H9 (cell line): ENCODE data around the gene FAM219B. TPM values are rescaled to one million over a fixed set of nuclear protein-coding genes. Genes with fewer than 3 reads are reported as not detected.

Experiments used
- DNase-seq: peaks from one replicate; pipeline ENCODE4 v3.0.0-alpha.2; 2017
- H2AFZ ChIP-seq: one replicate; pipeline ENCODE4 v1.6.1; 2013; ENCODE audit warnings: mild to moderate bottlenecking, low read length, control low read depth, moderate library complexity
- H2AK5ac ChIP-seq: 2 replicates; pipeline ENCODE4 v1.6.1; 2013; ENCODE audit warnings: low read length, control low read depth, mixed read lengths; ENCODE audit not compliant: insufficient read length
- H2BK120ac ChIP-seq: one replicate; pipeline ENCODE4 v1.6.1; 2013; ENCODE audit warnings: low read depth, mild to moderate bottlenecking, low read length, control low read depth, inconsistent platforms; ENCODE audit not compliant: poor library complexity, severe bottlenecking
- H2BK12ac ChIP-seq: 2 replicates; pipeline ENCODE4 v1.6.1; 2013; ENCODE audit warnings: low read length, control low read depth, mixed read lengths, low read depth; ENCODE audit not compliant: insufficient read length
- H2BK15ac ChIP-seq: 2 replicates; pipeline ENCODE4 v1.6.1; 2013; ENCODE audit warnings: low read depth, low read length, control low read depth
- H2BK20ac ChIP-seq: one replicate; pipeline ENCODE4 v1.6.1; 2013; ENCODE audit warnings: low read depth, mild to moderate bottlenecking, low read length, control low read depth, inconsistent platforms; ENCODE audit not compliant: poor library complexity, severe bottlenecking
- H2BK5ac ChIP-seq: 2 replicates; pipeline ENCODE4 v1.6.1; 2013; ENCODE audit warnings: low read length, control low read depth, mixed read lengths; ENCODE audit not compliant: insufficient read length
- H3K14ac ChIP-seq: 2 replicates; pipeline ENCODE4 v1.6.1; 2013; ENCODE audit warnings: low read length, control low read depth; ENCODE audit not compliant: insufficient read depth
- H3K18ac ChIP-seq: 2 replicates; pipeline ENCODE4 v1.6.1; 2013; ENCODE audit warnings: low read depth, mild to moderate bottlenecking, mixed read lengths, low read length, control low read depth; ENCODE audit not compliant: insufficient read length
- H3K23ac ChIP-seq: 2 replicates; pipeline ENCODE4 v1.6.1; 2013; ENCODE audit warnings: low read length, control low read depth, mixed read lengths, low read depth; ENCODE audit not compliant: insufficient read length
- H3K23me2 ChIP-seq: 2 replicates; pipeline ENCODE4 v1.6.1; 2013; ENCODE audit warnings: low read depth, mild to moderate bottlenecking, mixed read lengths, low read length, control low read depth; ENCODE audit not compliant: insufficient read length, poor library complexity, severe bottlenecking
- H3K27ac ChIP-seq: 2 replicates; pipeline ENCODE4 v1.5.1; 2013; ENCODE audit warnings: low read length, control low read depth, mixed read lengths, low read depth; ENCODE audit not compliant: insufficient read length
- H3K27me3 ChIP-seq: 2 replicates; pipeline ENCODE4 v1.6.1; 2013; ENCODE audit warnings: low read length, control low read depth, inconsistent platforms; ENCODE audit not compliant: insufficient read depth
- H3K4ac ChIP-seq: 2 replicates; pipeline ENCODE4 v1.6.1; 2013; ENCODE audit warnings: low read depth, mild to moderate bottlenecking, control low read depth, inconsistent platforms, low read length, moderate library complexity
- H3K4me1 ChIP-seq: 2 replicates; pipeline ENCODE4 v1.6.1; 2013; ENCODE audit warnings: low read length, control low read depth, inconsistent platforms; ENCODE audit not compliant: insufficient read depth
- H3K4me2 ChIP-seq: 2 replicates; pipeline ENCODE4 v1.6.1; 2013; ENCODE audit warnings: low read length, control low read depth, mixed read lengths; ENCODE audit not compliant: insufficient read length, insufficient read depth
- H3K56ac ChIP-seq: 2 replicates; pipeline ENCODE4 v1.6.1; 2013; ENCODE audit warnings: low read depth, mild to moderate bottlenecking, mixed read lengths, low read length, control low read depth; ENCODE audit not compliant: insufficient read length
- H3K79me1 ChIP-seq: 2 replicates; pipeline ENCODE4 v1.6.1; 2013; ENCODE audit warnings: low read depth, mild to moderate bottlenecking, moderate library complexity, low read length, control low read depth, inconsistent platforms; ENCODE audit not compliant: insufficient read depth, poor library complexity, severe bottlenecking
- H3K79me2 ChIP-seq: 2 replicates; pipeline ENCODE4 v1.6.1; 2013; ENCODE audit warnings: low read length, control low read depth, inconsistent platforms; ENCODE audit not compliant: insufficient read depth
- H3K9ac ChIP-seq: 2 replicates; pipeline ENCODE4 v1.6.1; 2013; ENCODE audit warnings: low read length, control low read depth, mixed read lengths; ENCODE audit not compliant: insufficient read length; ENCODE audit errors: extremely low read depth
- H3K9me3 ChIP-seq: one replicate; pipeline ENCODE4 v1.6.1; 2013; ENCODE audit warnings: low read depth, low read length, inconsistent platforms; ENCODE audit not compliant: control insufficient read depth
- H3T11ph ChIP-seq: one replicate; pipeline ENCODE4 v1.6.1; 2013; ENCODE audit warnings: mild to moderate bottlenecking, low read length, control low read depth, inconsistent platforms
- H4K20me1 ChIP-seq: one replicate; pipeline ENCODE4 v1.6.1; 2013; ENCODE audit not compliant: control insufficient read depth, insufficient read length, insufficient read depth
- H4K5ac ChIP-seq: 2 replicates; pipeline ENCODE4 v1.6.1; 2013; ENCODE audit warnings: low read depth, mild to moderate bottlenecking, mixed read lengths, low read length, control low read depth; ENCODE audit not compliant: insufficient read length
- H4K8ac ChIP-seq: replicated peaks from 2 replicates; pipeline ENCODE4 v1.6.1; 2013; ENCODE audit warnings: low read length, control low read depth, mixed read lengths, low read depth; ENCODE audit not compliant: insufficient read length
- H4K91ac ChIP-seq: 2 replicates; pipeline ENCODE4 v1.6.1; 2013; ENCODE audit warnings: low read depth, mild to moderate bottlenecking, moderate library complexity, mixed read lengths, low read length, control low read depth; ENCODE audit not compliant: insufficient read length
- H3K27ac Mint-ChIP-seq, 3 experiments: 2 replicates in 2 of 3; 3 replicates in 1 of 3; pipeline ENCODE4 v1.8.0; 2020 to 2021; ENCODE audit warnings: mixed read lengths in 3 of 3, mild to moderate bottlenecking in 1 of 3, moderate library complexity in 1 of 3
- H3K27me3 Mint-ChIP-seq: 2 replicates; pipeline ENCODE4 v1.8.0; 2021; ENCODE audit warnings: low read depth, mild to moderate bottlenecking, moderate library complexity, mixed read lengths
- H3K36me3 Mint-ChIP-seq, 3 experiments: 2 replicates in 2 of 3; 3 replicates in 1 of 3; pipeline ENCODE4 v1.8.0; 2020 to 2021; ENCODE audit warnings: low read depth in 3 of 3, mixed read lengths in 3 of 3; ENCODE audit not compliant: insufficient read depth in 1 of 3
- H3K4me1 Mint-ChIP-seq, 2 experiments: 2 replicates each; pipeline ENCODE4 v1.8.0; 2020; ENCODE audit warnings: mixed read lengths in 2 of 2
- H3K4me3 Mint-ChIP-seq, 2 experiments: 2 replicates in 1 of 2; 3 replicates in 1 of 2; pipeline ENCODE4 v1.8.0; 2020 to 2021; ENCODE audit warnings: mild to moderate bottlenecking in 2 of 2, mixed read lengths in 2 of 2, moderate library complexity in 1 of 2
- H3K9me3 Mint-ChIP-seq, 2 experiments: 2 replicates in 1 of 2; 3 replicates in 1 of 2; pipeline ENCODE4 v1.8.0; 2020; ENCODE audit warnings: mild to moderate bottlenecking in 2 of 2, mixed read lengths in 2 of 2, moderate library complexity in 1 of 2
- CTCF ChIP-seq: fragments of 200-600 bp; sonication (generic); conservative IDR thresholded peaks from 3 replicates; pipeline ENCODE4 v1.8.0; 2021; ENCODE audit warnings: antibody characterized with exemption, mild to moderate bottlenecking
- WGBS: extraction: QIAGEN DNeasy Blood & Tissue Kit; methylation state at CpG from one replicate; pipeline ENCODE4 v1.1.7; 2013; ENCODE audit warnings: missing lambda C conversion rate, low lambda C conversion rate, mixed read lengths; ENCODE audit not compliant: insufficient read length; ENCODE audit errors: extremely low coverage; 5-methylcytosine and 5-hydroxymethylcytosine counted together
- total RNA-seq: library from RNA; stranded (reverse); gene quantifications from 2 replicates; pipeline ENCODE4 v1.2.1, GENCODE V29; 2021

Gene FAM219B
- total RNA-seq, 1 experiment from 2014 or later: 60.3 TPM

GRCh38 chr15:74868059-74868458 is 38.6 kb downstream of the FAM219B start:
- H2BK20ac ChIP-seq: no peak overlapping the region
- no peaks in the 10 kb centered on the region for H3K4me1 ChIP-seq
- no peak overlapping the region for H3K18ac ChIP-seq
- no peaks in the 10 kb centered on the region for H3K9me3 ChIP-seq
- Mint-ChIP-seq H3K27me3 (no peaks in the 10 kb centered on the region), H3K4me3 (no peak overlapping the region), H3K36me3 (peaks cover 8 to 31% (median 17%) of the 10 kb centered on the region in 3 experiments), H3K9me3 (peaks cover 4% of the 10 kb centered on the region in 2 experiments; a peak in 3 of 5 replicates), H3K27ac (0 out of 7 replicates have a peak overlapping the region, but pooled peaks of 1 of the 3 experiments have one; percentile 7), H3K4me1 (peaks cover 14 to 18% of the 10 kb centered on the region in 2 experiments)
- H3K9ac ChIP-seq: no peak overlapping the region
- no CpG with 5 or more reads among the region's 6 CpGs for WGBS
- peaks cover 16% of the 10 kb centered on the region; the same call in 1 of the 2 replicates for H3K79me2 ChIP-seq
- H3K14ac ChIP-seq: no peak overlapping the region
- no peak overlapping the region for H2BK120ac ChIP-seq
- peaks cover 2% of the 10 kb centered on the region for H3K79me1 ChIP-seq
- no peak overlapping the region for H3K4me2 ChIP-seq
- H3K23ac ChIP-seq: no peak overlapping the region
- no peak overlapping the region for H3K27ac ChIP-seq
- no peak overlapping the region for H4K5ac ChIP-seq
- H2BK5ac ChIP-seq: no peak overlapping the region
- H3K4ac ChIP-seq: no peak overlapping the region
- no peak overlapping the region for H4K8ac ChIP-seq
- H2BK15ac ChIP-seq: no peak overlapping the region
- no peak for TF ChIP-seq CTCF
- H2AFZ ChIP-seq: no peak overlapping the region
- no peak overlapping the region for H4K91ac ChIP-seq
- no peak overlapping the region for H3T11ph ChIP-seq
- H3K56ac ChIP-seq: no peak overlapping the region
- H3K27me3 ChIP-seq: no peaks in the 10 kb centered on the region
- no peak overlapping the region for H2BK12ac ChIP-seq
- peaks cover 3% of the 10 kb centered on the region for H4K20me1 ChIP-seq
- DNase-seq: no peak
- peaks cover 6% of the 10 kb centered on the region for H3K23me2 ChIP-seq
- no peak overlapping the region for H2AK5ac ChIP-seq
